Measurements from ENCODE around the gene ADAMTS7.
"Not testable (repeated sequence)": the region's sequence is repeated elsewhere in the genome, so short reads cannot be mapped to it uniquely, and the experiment has no call there.

ADAMTS7 gene

DNA sequence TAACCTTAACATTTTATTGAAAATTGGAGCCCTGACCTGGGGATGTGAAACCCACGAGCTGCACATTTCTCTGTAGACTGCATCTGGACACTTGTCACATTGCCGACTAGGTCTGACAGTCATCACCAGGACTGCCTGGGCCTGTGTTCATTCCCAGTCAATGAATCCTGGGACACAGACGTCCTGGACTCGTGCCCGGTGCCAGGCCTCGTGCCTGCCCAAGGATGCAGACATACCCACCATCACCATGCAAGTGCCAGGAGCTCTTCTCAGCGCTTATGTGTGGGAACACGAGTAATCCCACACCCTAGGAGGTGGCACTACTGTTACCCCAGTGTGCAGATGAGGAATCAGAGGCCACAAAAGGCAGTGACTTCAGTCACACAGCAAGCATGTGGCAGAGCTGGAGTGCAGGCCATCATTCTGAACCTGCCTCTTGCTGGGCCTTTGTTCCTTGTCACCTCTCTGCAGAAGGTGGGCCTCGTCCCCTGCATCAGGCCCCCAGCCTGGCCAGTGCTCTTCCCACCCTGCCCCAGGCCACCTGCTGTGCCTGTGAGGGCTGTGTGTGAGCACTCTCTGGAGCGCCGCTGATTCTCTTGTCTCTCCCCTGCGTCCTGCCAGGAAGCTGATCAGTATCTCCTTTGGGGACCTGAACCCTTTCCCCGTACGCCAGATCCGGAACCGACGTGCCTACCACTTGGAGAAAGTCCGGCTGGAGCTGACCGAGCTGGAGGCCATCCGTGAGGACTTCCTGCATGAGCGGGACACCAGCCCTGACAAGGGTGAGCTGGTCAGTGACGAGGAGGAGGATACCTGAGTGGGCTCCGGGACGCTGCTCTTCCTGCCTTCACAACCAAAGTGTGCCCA is 58.5 kb downstream of the ADAMTS7 start:
- DNase-seq: peak in 1 of 14 donors; percentile 14

DNA sequence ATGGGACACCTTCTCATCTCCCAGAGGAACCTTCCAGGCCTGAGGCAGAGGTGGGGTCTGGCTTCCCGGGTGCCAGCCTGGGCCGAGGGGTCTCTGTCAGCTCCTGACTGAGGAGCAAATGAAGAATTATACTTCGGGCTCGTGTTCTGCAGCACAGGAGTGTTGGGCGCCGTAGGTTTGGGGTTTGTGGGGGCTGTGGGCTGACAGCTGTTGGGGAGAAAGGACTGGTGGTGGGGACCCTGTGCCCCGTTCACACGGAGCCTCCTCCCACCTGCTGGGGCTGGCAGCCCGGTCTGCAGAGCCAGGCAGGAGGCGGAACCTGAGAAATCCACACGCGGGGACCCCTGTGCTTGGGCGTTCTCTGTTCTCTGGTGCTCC is 59.7 kb downstream of the ADAMTS7 start:
- DNase-seq: no peak

- DNase-seq: peak in 13 of 14 donors; percentile 39 to 91 (median 82)
Measured at GRCh38 chr15:78750974-78751601, 60.2 kb downstream of the ADAMTS7 start.

DNA sequence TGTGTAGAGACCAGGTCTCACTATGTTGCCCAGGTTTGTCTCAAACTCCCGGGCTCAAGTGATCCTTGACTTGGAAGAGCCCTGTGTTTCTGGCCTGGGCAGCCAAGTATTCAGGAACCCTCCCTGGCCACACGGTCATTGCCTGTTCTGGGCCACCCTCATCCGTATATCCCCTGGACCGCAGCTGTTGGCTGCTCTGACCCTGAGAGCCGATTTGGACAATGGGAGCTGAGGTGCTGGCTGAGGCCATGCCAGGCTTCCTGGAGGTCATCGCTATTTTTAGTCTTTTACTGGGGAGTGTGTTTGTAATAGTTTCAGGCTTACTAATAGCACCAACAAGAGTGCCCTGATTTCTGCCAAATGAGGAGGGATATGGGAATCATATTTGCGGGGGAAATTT is 60.7 kb downstream of the ADAMTS7 start:
- no peak for DNase-seq

DNA sequence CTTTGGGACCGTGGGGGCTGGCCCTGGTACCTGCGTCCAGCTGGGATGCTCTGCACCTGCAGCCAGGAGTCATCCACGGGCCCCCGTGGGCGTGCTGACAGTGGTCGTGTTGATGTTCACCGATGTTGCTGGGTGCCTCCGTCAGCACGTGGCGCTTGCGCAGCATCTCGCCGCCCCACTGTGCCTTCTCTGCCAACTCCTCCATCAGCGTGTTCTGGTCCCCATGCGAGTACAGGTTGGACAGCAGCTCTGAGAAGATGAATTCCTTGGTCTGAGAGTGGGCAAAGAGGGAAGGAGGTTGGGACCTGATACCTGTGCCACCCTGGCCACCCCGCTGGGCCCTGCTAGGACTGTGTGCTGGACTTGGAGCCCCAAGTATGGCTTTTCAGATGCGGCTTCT is 61.4 kb downstream of the ADAMTS7 start:
- DNase-seq: no peak

GRCh38 chr15:78747877-78748276 is 63.4 kb downstream of the ADAMTS7 start:
- not testable (repeated sequence) for DNase-seq

DNA sequence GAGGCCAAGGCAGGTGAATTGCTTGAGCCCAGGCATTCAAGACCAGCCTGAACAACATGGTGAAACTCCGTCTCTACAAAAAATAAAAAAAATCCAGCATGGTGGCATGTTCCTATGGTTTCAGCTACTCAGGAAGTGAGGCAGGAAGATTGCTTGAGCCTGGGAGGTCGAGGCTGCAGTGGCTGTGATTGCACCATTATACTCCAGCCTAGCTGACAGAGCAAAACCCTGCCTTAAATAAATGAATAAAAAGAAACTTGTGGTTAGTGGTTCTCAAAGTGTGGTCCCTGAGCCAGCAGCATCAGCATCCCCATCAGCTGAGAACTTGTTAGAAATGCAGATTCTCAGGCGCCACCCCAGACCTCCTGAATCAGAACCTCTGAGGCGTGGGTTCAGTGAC is 69.6 kb downstream of the ADAMTS7 start:
- DNase-seq: not testable (repeated sequence)

DNA sequence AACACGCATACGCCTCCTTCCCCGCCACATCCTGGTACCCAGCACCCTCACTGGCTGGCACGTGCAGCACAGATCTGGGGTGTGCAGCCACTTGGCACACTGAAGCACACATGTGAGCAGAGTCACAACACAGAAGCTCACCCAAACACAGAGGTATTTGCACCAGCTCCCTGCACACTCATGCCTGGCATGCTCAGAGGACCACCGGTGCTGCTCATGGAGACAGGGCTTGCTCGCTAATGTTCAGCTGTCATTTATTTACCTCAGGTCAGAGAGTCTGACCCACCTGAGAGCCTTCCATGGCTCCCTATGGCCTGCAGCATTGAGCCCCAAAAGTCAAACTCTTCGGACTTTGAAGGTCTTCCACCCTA is 70.4 kb downstream of the ADAMTS7 start:
- no peak for DNase-seq

DNA sequence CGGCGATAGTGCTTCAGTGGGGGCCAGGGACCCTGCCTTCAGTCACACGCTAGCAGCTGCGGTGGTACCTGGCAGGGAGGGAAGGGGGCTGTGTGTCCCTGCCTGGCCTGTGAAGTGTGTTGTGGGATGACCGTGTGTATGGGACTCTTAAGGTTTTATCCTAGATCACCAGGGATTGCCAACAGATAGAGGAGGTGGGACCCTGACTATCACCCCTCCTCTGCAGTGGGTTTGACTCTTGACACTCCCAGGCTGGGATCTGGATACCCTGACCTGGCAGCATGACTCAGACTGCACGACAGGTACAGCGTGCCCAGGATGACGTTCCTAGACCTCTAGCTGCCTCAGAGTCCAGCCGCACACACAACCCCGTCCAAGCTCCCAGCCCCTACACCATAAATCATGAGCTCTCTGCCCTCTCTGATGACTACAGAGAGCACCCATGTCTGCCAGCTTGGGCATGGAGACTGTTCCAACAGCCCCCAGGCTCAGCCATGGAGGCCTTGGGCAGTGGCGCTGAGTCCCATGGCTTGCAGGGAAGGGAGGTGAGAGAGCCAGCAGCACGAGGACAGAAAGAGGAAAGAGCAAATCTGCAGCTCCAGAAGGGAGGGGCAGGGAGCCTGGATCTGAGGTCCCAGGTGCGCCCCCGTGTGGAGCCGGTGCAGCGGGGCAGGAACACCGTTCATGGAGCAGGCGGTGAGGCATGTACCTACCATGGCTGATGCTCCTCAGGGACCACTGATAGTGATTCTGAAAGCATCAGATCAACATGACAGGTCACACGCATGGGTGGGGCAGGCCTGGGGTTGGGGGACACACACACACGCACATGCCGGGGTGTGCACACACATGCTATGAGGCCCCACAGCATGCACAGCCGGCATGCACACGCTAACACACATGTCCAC is 71.0 kb downstream of the ADAMTS7 start:
- no peak for DNase-seq

GRCh38 chr15:78739206-78739605 is 72.1 kb downstream of the ADAMTS7 start:
- no peak for DNase-seq

GRCh38 chr15:78737931-78738558 is 73.2 kb downstream of the ADAMTS7 start:
- DNase-seq: peak in 4 of 14 donors; percentile 6 to 46 (median 20)

DNA sequence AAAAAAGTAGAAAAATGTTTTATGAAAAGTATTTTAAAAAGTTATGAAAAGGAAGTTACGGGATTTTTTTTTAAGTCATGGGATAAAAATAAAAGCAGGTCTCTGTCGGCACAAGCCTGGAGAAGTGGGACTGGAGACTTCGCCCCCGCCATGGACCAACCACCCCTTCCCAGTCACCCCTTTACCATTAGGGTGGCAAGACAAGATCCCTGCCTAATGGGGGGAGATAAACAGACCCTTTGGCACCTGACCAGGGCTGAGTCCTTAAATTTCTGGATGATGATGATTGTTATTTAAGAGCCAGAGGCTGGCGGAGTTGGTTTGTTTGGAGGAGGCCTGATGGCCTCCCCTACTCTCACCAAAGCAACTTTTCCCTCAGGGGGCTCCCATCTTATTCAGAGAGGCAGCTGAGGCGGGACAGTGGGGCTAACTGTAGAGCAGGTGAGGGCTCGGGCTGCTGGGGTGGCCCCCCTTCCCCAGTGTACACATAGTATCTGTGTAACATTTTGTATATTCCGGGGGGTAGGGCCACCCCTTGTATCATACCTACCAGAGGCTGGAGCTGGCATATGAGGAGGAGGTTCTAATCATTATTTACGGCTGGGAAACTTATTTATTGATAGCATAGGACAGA is 74.0 kb downstream of the ADAMTS7 start:
- DNase-seq: no peak

GRCh38 chr15:78736286-78736685 is 75.0 kb downstream of the ADAMTS7 start:
- DNase-seq: not testable (repeated sequence)

DNA sequence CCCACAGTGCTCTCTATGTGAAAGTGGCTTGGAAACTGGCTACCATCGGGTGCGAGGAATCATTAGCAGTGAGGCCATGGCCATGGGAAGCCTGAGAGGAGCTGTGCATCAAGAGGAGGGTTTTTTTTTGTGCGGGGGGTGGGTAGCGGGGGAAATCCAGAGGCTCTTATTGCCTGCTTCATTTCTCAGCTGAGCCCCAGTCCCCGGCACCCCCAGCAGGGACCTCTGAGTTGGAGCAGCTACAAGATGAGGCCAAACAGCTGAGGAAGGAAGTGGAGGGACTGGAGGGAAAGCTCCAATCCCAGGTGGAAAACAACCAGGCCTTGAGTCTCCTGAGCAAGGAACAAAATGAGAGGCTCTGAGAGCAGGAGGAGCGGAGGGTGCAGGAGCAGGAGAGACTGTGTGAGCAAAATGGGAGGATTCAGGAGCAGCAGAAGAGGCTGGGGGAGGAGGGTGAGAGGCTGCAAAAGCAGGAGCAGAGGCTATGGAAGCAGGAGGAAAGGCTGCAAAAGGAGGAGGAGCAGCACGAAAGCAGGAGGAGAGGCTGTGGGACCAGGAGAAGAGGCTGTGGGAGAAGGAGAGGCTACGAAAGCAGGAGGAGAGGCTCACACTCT is 76.7 kb downstream of the ADAMTS7 start:
- no peak for DNase-seq

GRCh38 chr15:78732634-78733033 is 78.6 kb downstream of the ADAMTS7 start:
- DNase-seq: no peak

- no peak for DNase-seq
Measured at GRCh38 chr15:78730955-78731354, 80.3 kb downstream of the ADAMTS7 start.

DNA sequence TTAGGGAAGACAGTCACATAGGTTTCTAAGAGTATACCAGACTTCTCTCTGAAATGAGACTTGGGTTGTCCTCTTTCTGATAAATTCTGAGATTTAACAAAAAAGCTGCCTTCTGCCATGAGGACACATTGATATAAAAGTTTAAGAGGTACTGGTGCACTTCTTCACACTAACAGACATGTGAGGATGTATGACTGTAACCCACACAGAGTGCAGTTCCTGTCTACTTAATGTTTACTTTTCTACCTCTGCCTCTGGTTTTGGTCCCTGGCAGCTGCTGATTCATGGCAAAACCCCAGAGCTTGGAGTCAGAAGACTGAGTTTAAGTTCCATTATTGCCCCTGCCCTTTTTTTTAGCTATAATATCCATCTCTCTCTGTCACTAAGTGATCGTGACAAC is 82.8 kb downstream of the ADAMTS7 start:
- not testable (repeated sequence) for DNase-seq

DNA sequence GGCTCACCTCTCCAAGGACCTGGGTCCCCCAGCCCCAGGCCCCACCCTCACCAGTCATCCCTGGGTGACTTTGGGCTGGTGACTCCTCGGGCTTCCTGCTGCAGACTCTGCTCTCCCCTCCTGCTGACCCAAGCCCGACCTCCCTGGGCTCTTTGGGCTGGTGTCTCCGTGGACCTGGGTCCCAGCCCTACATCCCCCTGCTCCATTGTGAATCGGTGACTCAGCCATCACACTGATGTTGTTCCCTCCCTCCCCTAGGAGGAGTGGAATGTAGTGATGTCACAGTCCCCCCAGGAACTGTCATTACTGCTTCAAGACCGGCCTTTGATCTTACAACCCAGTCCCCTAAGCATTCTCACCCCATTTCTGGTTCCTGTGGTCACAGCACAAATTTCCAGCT is 83.7 kb downstream of the ADAMTS7 start:
- no peak for DNase-seq

DNA sequence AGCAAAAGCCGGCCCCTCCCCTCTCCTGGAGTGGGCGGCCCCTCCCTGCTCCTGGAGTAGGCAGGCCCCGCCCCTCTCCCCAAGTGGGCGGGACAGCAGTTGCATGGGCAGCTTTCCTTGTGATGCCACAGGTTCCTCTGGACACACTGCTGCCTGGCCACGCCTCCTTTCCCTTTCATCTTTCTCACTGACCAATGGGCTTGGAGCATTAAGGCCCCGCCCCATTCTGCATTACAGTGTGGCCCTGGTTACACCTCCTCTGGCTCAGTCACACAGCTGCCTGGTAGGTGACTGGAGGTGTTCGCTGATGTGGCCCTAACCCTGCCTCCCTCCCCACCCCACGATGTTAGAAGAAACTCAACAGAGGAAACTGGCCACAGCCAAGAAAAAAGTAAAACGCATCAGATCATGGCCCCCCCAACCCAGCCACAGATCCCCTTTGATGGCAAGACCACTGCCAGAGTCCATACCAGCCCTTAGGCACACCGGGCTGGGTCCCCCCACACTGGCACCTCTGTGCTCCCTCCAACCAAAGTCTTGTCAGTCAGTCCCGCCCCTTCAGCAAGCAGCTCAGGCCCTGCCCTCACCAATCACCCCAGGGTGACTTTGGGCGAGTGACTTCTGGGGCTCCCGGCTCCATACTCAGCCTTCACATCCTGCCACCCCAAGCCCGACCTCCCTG is 84.3 kb downstream of the ADAMTS7 start:
- no peak for DNase-seq

DNA sequence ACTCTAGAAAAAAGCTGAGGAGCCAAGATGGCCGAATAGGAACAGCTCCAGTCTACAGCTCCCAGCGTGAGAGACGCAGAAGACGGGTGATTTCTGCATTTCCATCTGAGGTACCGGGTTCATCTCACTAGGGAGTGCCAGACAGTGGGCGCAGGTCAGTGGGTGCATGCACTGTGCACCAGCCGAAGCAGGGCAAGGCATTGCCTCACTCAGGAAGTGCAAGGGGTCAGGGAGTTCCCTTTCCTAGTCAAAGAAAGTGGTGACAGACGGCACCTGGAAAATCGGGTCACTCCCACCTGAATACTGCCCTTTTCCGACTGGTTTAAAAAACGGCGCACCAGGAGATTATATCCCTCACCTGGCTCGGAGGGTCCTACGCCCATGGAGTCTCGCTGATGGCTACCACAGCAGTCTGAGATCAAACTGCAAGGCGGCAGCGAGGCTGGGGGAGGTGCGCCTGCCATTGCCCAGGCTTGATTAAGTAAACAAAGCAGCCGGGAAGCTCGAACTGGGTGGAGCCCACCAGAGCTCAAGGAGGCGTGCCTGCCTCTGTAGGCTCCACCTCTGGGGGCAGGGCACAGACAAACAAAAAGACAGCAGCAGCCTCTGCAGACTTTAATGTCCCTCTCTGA is 91.3 kb downstream of the ADAMTS7 start:
- not testable (repeated sequence) for DNase-seq
